Fibroblast of lung (primary cell): Measurements from ENCODE around the gene CLEC5A.

Experiments used
- CTCF ChIP-seq, 2 donors: IDR thresholded peaks in 1 of 2; conservative IDR thresholded peaks in 1 of 2; 1 replicate in 1 of 2; 2 replicates in 1 of 2; pipeline ENCODE4 v1.5.1; 2011 to 2012; ENCODE audit warnings: low read length in 2 of 2, control low read depth in 1 of 2, inconsistent platforms in 1 of 2, low read depth in 1 of 2, mild to moderate bottlenecking in 1 of 2
- EZH2 ChIP-seq: IDR thresholded peaks from 2 replicates; pipeline ENCODE4 v1.5.1; 2012; ENCODE audit warnings: low read length, control low read depth, mild to moderate bottlenecking; ENCODE audit errors: missing control alignments

GRCh38 chr7:141906285-141906684 is 40.5 kb downstream of the CLEC5A start:
- TF ChIP-seq CTCF (conservative IDR thresholded peaks at IDR 0.05 in 1 of 2, IDR thresholded peaks at IDR 0.05 in 1 of 2; ENCODE audit: low read depth in 1 of 2, low read length in 2 of 2) = no peak
- TF ChIP-seq EZH2 = no peak
